ENCODE results near the gene SEC14L2. TPM values are rescaled to one million over a fixed set of nuclear protein-coding genes. Genes with fewer than 3 reads are reported as not detected.
A peak's percentile ranks its signal among the peaks of the same experiment; 100 is the strongest.

Gene SEC14L2
- total RNA-seq (2022) (9.4 and 11.0 TPM in 2 replicates), Bru-seq, nascent RNA (percentile 48 among the genes with signal in this experiment), BruChase-seq, experiment 1, labeled RNA remaining after a 2-hour chase (percentile 44 among the genes with signal in this experiment), BruChase-seq, experiment 2, labeled RNA remaining after a 6-hour chase (percentile 54 among the genes with signal in this experiment)
- long read RNA-seq, full-length matches to known transcripts = 4 of 6 reads
- long read RNA-seq, partial matches to known transcripts = 0 of 6 reads
- long read RNA-seq, other reads (novel, unspliced or antisense) = 2 of 6 reads

- DNase-seq = peak; percentile 57 to 63
- no peak for TF ChIP-seq CTCF (IDR thresholded peaks at IDR 0.05; ENCODE audit: insufficient read depth in 1 of 2, low read depth in 1 of 2, low read length in 1 of 2, severe bottlenecking in 1 of 2, unreplicated experiment in 1 of 2)
- ChIA-PET CTCF (interaction anchor here (0.6 to 3.2 kb wide), 11 partner anchors 10 to 766 kb away, joined by 3 to 29 read pairs (median 5); partner anchors contain the start of genes CASTOR1, MTFP1, RNF215 and TCN2), POLR2A (interaction anchor here (0.5 to 2.2 kb wide), 4 partner anchors 16 to 119 kb away, joined by 3 to 19 read pairs (median 4); no protein-coding TSS in a partner anchor)
- Mint-ChIP-seq H3K4me1 (ENCODE audit: low read depth, unreplicated experiment) (peaks cover 14% of the 10 kb centered on the region), H3K27me3 (ENCODE audit: insufficient read depth, unreplicated experiment) (no peaks in the 10 kb centered on the region), H3K27ac (ENCODE audit: unreplicated experiment) (peak within 1 kb of the TSS; percentile 29), H3K9me3 (ENCODE audit: unreplicated experiment) (no peaks in the 10 kb centered on the region), H3K36me3 (ENCODE audit: insufficient read depth, unreplicated experiment) (peaks cover 11% of the 10 kb centered on the region), H3K4me3 (ENCODE audit: unreplicated experiment) (peak within 1 kb of the TSS; percentile 76)
- peaks cover 9% of the 10 kb centered on the region; the same call in 1 of the 2 replicates for H3K4me1 ChIP-seq
- BruUV-seq (replicated peaks) = TSS peak; percentile 57
- no peaks in the 10 kb centered on the region for H3K9me3 ChIP-seq
- no peaks in the 10 kb centered on the region for H3K36me3 ChIP-seq (ENCODE audit: control insufficient read depth, insufficient read depth, low read length)
- intact Hi-C loops (cut with micrococcal nuclease; ENCODE audit: unreplicated experiment) = no loop called here
- no peaks in the 10 kb centered on the region for H3K27me3 ChIP-seq (replicated peaks; ENCODE audit: control insufficient read depth, insufficient read depth, low read length)
- peak within 1 kb of the TSS; percentile 87 for H3K4me3 ChIP-seq (ENCODE audit: low read depth, low read length)
Observed at GRCh38 chr22:30396871-30397655, at the start of gene SEC14L2. Gene SEC14L2, plus strand, starts transcription at chr22:30397018. Its CDS starts 99 bp downstream, at chr22:30397117.

GRCh38 chr22:30347255-30347892 is 49.4 kb upstream of the SEC14L2 start:
- TF ChIP-seq CTCF (IDR thresholded peaks at IDR 0.05; ENCODE audit: insufficient read depth in 1 of 2, low read depth in 1 of 2, low read length in 1 of 2, severe bottlenecking in 1 of 2, unreplicated experiment in 1 of 2) = no peak
- H3K36me3 Mint-ChIP-seq (ENCODE audit: insufficient read depth, unreplicated experiment) = peaks cover 72% of the 10 kb centered on the region
- POLR2A ChIA-PET = no interaction called here

GRCh38 chr22:30348404-30348803 is 48.4 kb upstream of the SEC14L2 start:
- peaks cover 4% of the 10 kb centered on the region for H3K36me3 ChIP-seq (ENCODE audit: control insufficient read depth, insufficient read depth, low read length)
- Mint-ChIP-seq H3K4me3 (ENCODE audit: unreplicated experiment) (no peak overlapping the region), H3K36me3 (ENCODE audit: insufficient read depth, unreplicated experiment) (peaks cover 66% of the 10 kb centered on the region), H3K4me1 (ENCODE audit: low read depth, unreplicated experiment) (peaks cover 13% of the 10 kb centered on the region), H3K27ac (ENCODE audit: unreplicated experiment) (no peak overlapping the region), H3K27me3 (ENCODE audit: insufficient read depth, unreplicated experiment) (no peaks in the 10 kb centered on the region), H3K9me3 (ENCODE audit: unreplicated experiment) (no peaks in the 10 kb centered on the region)
- DNase-seq = no peak
- no peak for TF ChIP-seq CTCF (IDR thresholded peaks at IDR 0.05; ENCODE audit: insufficient read depth in 1 of 2, low read depth in 1 of 2, low read length in 1 of 2, severe bottlenecking in 1 of 2, unreplicated experiment in 1 of 2)
- H3K9me3 ChIP-seq = no peaks in the 10 kb centered on the region
- POLR2A ChIA-PET = no interaction called here
- BruUV-seq (replicated peaks) = no TSS peak
- intact Hi-C loops (cut with micrococcal nuclease; ENCODE audit: unreplicated experiment) = no loop called here
- CTCF ChIA-PET = no interaction called here
- H3K27me3 ChIP-seq (replicated peaks; ENCODE audit: control insufficient read depth, insufficient read depth, low read length) = no peaks in the 10 kb centered on the region
- H3K4me1 ChIP-seq = peaks cover 15% of the 10 kb centered on the region
- no peak overlapping the region for H3K4me3 ChIP-seq (ENCODE audit: low read depth, low read length)

More at GRCh38 chr22:30347255-30347892, 49.4 kb upstream of the SEC14L2 start:
- no peaks in the 10 kb centered on the region for H3K9me3 ChIP-seq
- Mint-ChIP-seq H3K9me3 (ENCODE audit: unreplicated experiment) (no peaks in the 10 kb centered on the region), H3K4me1 (ENCODE audit: low read depth, unreplicated experiment) (peaks cover 11% of the 10 kb centered on the region), H3K4me3 (ENCODE audit: unreplicated experiment) (no peak overlapping the region), H3K27ac (ENCODE audit: unreplicated experiment) (no peak overlapping the region), H3K27me3 (ENCODE audit: insufficient read depth, unreplicated experiment) (no peaks in the 10 kb centered on the region)
- H3K36me3 ChIP-seq (ENCODE audit: control insufficient read depth, insufficient read depth, low read length) = peaks cover 8% of the 10 kb centered on the region
- intact Hi-C loops (cut with micrococcal nuclease; ENCODE audit: unreplicated experiment) = no loop called here
- no TSS peak for BruUV-seq (replicated peaks)
- CTCF ChIA-PET = no interaction called here
- DNase-seq = no peak
- H3K4me3 ChIP-seq (ENCODE audit: low read depth, low read length) = no peak overlapping the region
- H3K27me3 ChIP-seq (replicated peaks; ENCODE audit: control insufficient read depth, insufficient read depth, low read length) = no peaks in the 10 kb centered on the region
- H3K4me1 ChIP-seq = peaks cover 6% of the 10 kb centered on the region

All from Caco-2 (cell line).